Measurements from ENCODE around the gene C5orf46.
"Not testable (repeated sequence)": the region's sequence is repeated elsewhere in the genome, so short reads cannot be mapped to it uniquely, and the experiment has no call there.

The C5orf46 gene

GRCh38 chr5:147906326-147907095, at the start of gene C5orf46:
C5orf46 (minus strand) TSS chr5:147906538; CDS start chr5:147906501, 37 bp downstream.
- no peak for DNase-seq

- DNase-seq, result no peak
Measured at GRCh38 chr5:147954971-147955370, 48.6 kb upstream of the C5orf46 start.

GRCh38 chr5:147949711-147950573, 43.6 kb upstream of the C5orf46 start:
- DNase-seq, result no peak

GRCh38 chr5:147946658-147947274, 40.4 kb upstream of the C5orf46 start:
- DNase-seq, result not testable (repeated sequence)

- DNase-seq, result no peak
Measured at GRCh38 chr5:147939431-147940114, 33.2 kb upstream of the C5orf46 start.

GRCh38 chr5:147935032-147935431, 28.7 kb upstream of the C5orf46 start:
- DNase-seq, result no peak

GRCh38 chr5:147930769-147931168, 24.4 kb upstream of the C5orf46 start:
- DNase-seq, result no peak

- no peak for DNase-seq
Measured at GRCh38 chr5:147927901-147928300, 21.6 kb upstream of the C5orf46 start.

- no peak for DNase-seq
Measured at GRCh38 chr5:147925020-147925419, 18.7 kb upstream of the C5orf46 start.

GRCh38 chr5:147921136-147921535, 14.8 kb upstream of the C5orf46 start:
- no peak for DNase-seq

- no peak for DNase-seq
Measured at GRCh38 chr5:147920420-147921030, 14.2 kb upstream of the C5orf46 start.

- no peak for DNase-seq
Measured at GRCh38 chr5:147918899-147919298, 12.6 kb upstream of the C5orf46 start.

GRCh38 chr5:147918101-147918685, 11.9 kb upstream of the C5orf46 start:
- DNase-seq, result no peak

GRCh38 chr5:147913786-147914185, 7.4 kb upstream of the C5orf46 start:
- DNase-seq, result no peak

- no peak for DNase-seq
Measured at GRCh38 chr5:147912011-147912410, 5.7 kb upstream of the C5orf46 start.

GRCh38 chr5:147911427-147911826, 5.1 kb upstream of the C5orf46 start:
- DNase-seq, result no peak

- DNase-seq, result no peak
Measured at GRCh38 chr5:147904110-147904509, 2.2 kb downstream of the C5orf46 start.

- no peak for DNase-seq
Measured at GRCh38 chr5:147902609-147903115, 3.7 kb downstream of the C5orf46 start.

GRCh38 chr5:147901599-147902039, 4.7 kb downstream of the C5orf46 start:
- DNase-seq, result no peak

GRCh38 chr5:147898875-147899401, 7.4 kb downstream of the C5orf46 start:
- no peak for DNase-seq

- DNase-seq, result no peak
Measured at GRCh38 chr5:147895864-147896263, 10.5 kb downstream of the C5orf46 start.

Data from stimulated activated naive CD4-positive, alpha-beta T cell (primary cell).